H1 (cell line): ENCODE data around the gene AWAT2.

Experiments
- RAD21 ChIP-seq, 2 experiments: IDR thresholded peaks in 1 of 2; conservative IDR thresholded peaks in 1 of 2; 2 replicates each; pipeline ENCODE4 v1.6.1; 2011; ENCODE audit warnings: low read depth in 2 of 2, low read length in 2 of 2, improper control_type of control experiment in 1 of 2, inconsistent platforms in 1 of 2, mild to moderate bottlenecking in 1 of 2, moderate library complexity in 1 of 2
- RNF2 ChIP-seq: fragments of 200-900, 300-1000 bp; sonication (generic); IDR thresholded peaks from 2 replicates; pipeline ENCODE4 v1.7.1; 2016; ENCODE audit warnings: borderline replicate concordance, low read depth, mild to moderate bottlenecking, antibody characterized with exemption, low read length; ENCODE audit not compliant: poor library complexity, severe bottlenecking; ENCODE audit errors: missing control alignments
- TAF1 ChIP-seq: IDR thresholded peaks from 2 replicates; pipeline ENCODE4 v1.6.1; 2011; ENCODE audit warnings: mild to moderate bottlenecking, low read depth, low read length
- TF ChIP-seq, protein P1 (sequence below), 3 experiments: IDR thresholded peaks; 1 replicate in 2 of 3; 2 replicates in 1 of 3; pipeline versions ENCODE4 v1.5.1 to v1.6.1; 2011; ENCODE audit warnings: low read length in 3 of 3, mild to moderate bottlenecking in 3 of 3, inconsistent platforms in 2 of 3, low read depth in 1 of 3, moderate library complexity in 1 of 3; ENCODE audit not compliant: insufficient read depth in 1 of 3; ENCODE audit errors: control extremely low read depth in 1 of 3

DNA sequence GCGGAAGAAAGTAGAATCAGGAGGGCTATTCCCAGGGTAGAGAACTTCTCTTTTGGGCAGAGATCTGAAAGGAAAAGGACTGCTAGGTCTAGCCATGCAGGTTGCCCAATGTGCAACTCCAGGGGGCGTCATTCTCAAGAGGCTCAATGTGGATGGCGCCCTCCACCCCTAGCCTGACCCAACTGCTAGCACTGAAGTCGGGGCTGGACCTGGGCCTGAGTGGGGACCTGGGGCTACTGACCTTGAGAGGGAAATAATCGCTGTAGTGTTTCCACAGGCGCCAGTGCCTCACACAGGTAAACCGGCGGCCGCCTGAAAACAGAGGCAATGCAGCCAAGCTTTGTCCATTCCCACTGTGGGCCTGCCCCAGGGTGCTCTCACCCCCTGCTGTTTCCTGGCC is 6.1 kb downstream of the AWAT2 start:
- no peak for TF ChIP-seq TAF1
- no peak for TF ChIP-seq RNF2
- TF ChIP-seq, protein P1, sequence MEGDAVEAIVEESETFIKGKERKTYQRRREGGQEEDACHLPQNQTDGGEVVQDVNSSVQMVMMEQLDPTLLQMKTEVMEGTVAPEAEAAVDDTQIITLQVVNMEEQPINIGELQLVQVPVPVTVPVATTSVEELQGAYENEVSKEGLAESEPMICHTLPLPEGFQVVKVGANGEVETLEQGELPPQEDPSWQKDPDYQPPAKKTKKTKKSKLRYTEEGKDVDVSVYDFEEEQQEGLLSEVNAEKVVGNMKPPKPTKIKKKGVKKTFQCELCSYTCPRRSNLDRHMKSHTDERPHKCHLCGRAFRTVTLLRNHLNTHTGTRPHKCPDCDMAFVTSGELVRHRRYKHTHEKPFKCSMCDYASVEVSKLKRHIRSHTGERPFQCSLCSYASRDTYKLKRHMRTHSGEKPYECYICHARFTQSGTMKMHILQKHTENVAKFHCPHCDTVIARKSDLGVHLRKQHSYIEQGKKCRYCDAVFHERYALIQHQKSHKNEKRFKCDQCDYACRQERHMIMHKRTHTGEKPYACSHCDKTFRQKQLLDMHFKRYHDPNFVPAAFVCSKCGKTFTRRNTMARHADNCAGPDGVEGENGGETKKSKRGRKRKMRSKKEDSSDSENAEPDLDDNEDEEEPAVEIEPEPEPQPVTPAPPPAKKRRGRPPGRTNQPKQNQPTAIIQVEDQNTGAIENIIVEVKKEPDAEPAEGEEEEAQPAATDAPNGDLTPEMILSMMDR (IDR thresholded peaks at IDR 0.05; ENCODE audit: control extremely low read depth in 1 of 3, insufficient read depth in 1 of 3, low read depth in 1 of 3, low read length in 3 of 3), result peak in 1 of 3 experiments; percentile 41; a peak in 2 of 4 replicates
- peak in 1 of 2 experiments; percentile 18; a peak in 1 of 4 replicates for TF ChIP-seq RAD21 (IDR thresholded peaks at IDR 0.05 in 1 of 2, conservative IDR thresholded peaks at IDR 0.05 in 1 of 2; ENCODE audit: low read depth in 2 of 2, low read length in 2 of 2)
